ENCODE measurements around the gene RHCG. TPM values are rescaled to one million over a fixed set of nuclear protein-coding genes. Genes with fewer than 3 reads are reported as not detected.
A peak's percentile ranks its signal among the peaks of the same experiment; 100 is the strongest.

The RHCG gene
- total RNA-seq, 1 experiment from 2014 or later: not detected

DNA sequence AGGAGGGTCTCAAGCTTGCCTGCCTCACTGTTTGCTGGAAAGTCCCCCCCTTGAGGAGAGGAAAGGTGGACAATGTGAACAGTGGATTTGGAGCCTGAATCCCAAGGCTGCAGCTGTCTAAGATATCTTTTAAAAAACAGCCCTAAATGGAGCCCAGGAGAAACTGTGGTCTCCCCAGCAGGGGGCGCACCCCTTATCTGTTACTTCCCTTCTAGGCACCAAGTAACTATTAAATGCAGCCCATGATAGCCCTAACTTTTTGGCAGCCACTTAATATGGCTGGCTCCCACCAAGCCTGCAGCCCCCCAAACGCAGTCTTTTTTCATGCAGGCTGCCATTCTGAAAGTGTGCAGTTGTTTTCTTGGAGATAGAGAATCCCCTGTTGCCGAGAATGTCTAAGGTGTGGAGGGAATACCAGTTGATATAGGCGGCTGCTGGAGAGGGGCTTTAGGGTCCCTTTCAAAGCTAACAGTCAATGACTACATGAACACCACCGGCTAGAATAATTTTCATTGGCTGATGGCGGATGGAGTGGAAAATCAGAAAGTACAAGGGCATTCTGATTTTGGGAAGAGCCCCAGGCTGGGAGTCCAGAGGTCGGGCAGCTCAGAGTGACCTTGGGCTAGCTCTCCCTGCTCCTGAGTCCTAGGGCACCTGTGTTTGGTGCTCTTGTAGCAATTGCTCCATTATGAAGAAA, 1.3 kb downstream of the RHCG start:
- POLR2A ChIA-PET (ENCODE audit: unreplicated experiment): no interaction called here
- no peak overlapping the region for H3K4me3 ChIP-seq (ENCODE audit: low read length)
- H3K27me3 ChIP-seq (ENCODE audit: low read length): no peaks in the 10 kb centered on the region
- H3K4me1 ChIP-seq (ENCODE audit: insufficient read depth, low read length): peaks cover 17% of the 10 kb centered on the region
- no peaks in the 10 kb centered on the region for H3K36me3 ChIP-seq (ENCODE audit: low read depth, low read length)
- no peak overlapping the region for H3K27ac ChIP-seq (ENCODE audit: low read length)
- CTCF ChIA-PET: no interaction called here
- intact Hi-C loops (cut with micrococcal nuclease): no loop called here
- TF ChIP-seq, protein P1, sequence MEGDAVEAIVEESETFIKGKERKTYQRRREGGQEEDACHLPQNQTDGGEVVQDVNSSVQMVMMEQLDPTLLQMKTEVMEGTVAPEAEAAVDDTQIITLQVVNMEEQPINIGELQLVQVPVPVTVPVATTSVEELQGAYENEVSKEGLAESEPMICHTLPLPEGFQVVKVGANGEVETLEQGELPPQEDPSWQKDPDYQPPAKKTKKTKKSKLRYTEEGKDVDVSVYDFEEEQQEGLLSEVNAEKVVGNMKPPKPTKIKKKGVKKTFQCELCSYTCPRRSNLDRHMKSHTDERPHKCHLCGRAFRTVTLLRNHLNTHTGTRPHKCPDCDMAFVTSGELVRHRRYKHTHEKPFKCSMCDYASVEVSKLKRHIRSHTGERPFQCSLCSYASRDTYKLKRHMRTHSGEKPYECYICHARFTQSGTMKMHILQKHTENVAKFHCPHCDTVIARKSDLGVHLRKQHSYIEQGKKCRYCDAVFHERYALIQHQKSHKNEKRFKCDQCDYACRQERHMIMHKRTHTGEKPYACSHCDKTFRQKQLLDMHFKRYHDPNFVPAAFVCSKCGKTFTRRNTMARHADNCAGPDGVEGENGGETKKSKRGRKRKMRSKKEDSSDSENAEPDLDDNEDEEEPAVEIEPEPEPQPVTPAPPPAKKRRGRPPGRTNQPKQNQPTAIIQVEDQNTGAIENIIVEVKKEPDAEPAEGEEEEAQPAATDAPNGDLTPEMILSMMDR (conservative IDR thresholded peaks at IDR 0.05; ENCODE audit: low read depth, low read length): peak; percentile 74
- TF ChIP-seq EZH2phosphoT487 (IDR thresholded peaks at IDR 0.05; ENCODE audit: borderline replicate concordance, low read length): no peak
- no peaks in the 10 kb centered on the region for H4K20me1 ChIP-seq (ENCODE audit: low read length)
- H3F3A ChIP-seq (ENCODE audit: low read length, unreplicated experiment): no peaks in the 10 kb centered on the region
- H3K4me2 ChIP-seq (ENCODE audit: low read length): no peak overlapping the region
- H3K9me2 ChIP-seq (replicated peaks; ENCODE audit: low read length): no peaks in the 10 kb centered on the region
- peak; percentile 21 for DNase-seq
- no peak overlapping the region for H3K9ac ChIP-seq (ENCODE audit: low read length)
- no TSS peak for BruUV-seq (replicated peaks)
- H2AFZ ChIP-seq (ENCODE audit: low read length): no peak overlapping the region
- H3K79me2 ChIP-seq (ENCODE audit: low read length): no peaks in the 10 kb centered on the region
- ATAC-seq: no peak
- H3K9me3 ChIP-seq (ENCODE audit: low read length): no peaks in the 10 kb centered on the region

DNA sequence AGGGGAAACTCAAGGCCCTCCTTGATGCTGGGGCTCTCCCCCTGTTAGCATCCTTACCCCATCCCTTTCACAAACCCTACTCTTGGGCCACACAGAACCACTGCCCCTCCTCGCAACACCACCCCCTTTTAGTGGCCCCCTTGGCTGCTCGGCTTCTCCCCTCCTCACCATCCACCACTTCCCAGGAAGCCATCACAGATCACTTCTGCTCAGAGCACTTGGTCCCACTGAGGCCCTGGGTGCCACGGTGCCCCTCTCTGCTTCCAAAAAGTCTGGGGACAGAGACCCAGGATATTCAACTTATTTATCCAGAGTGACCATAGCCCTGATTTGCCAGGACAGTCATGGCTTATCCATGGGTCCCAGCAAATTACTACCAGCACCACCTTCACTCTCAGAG, 2.4 kb downstream of the RHCG start:
- Histone ChIP-seq H3K36me3 (ENCODE audit: low read depth, low read length) (no peaks in the 10 kb centered on the region), H3K4me2 (ENCODE audit: low read length) (no peak overlapping the region), H4K20me1 (ENCODE audit: low read length) (no peaks in the 10 kb centered on the region), H3K4me3 (ENCODE audit: low read length) (no peak overlapping the region), H3K79me2 (ENCODE audit: low read length) (no peaks in the 10 kb centered on the region), H3K9ac (ENCODE audit: low read length) (no peak overlapping the region), H2AFZ (ENCODE audit: low read length) (no peak overlapping the region), H3K9me2 (replicated peaks; ENCODE audit: low read length) (no peaks in the 10 kb centered on the region), H3K27ac (ENCODE audit: low read length) (no peak overlapping the region), H3K27me3 (ENCODE audit: low read length) (no peaks in the 10 kb centered on the region), H3K4me1 (ENCODE audit: insufficient read depth, low read length) (peaks cover 8% of the 10 kb centered on the region), H3F3A (ENCODE audit: low read length, unreplicated experiment) (no peaks in the 10 kb centered on the region), H3K9me3 (ENCODE audit: low read length) (no peaks in the 10 kb centered on the region)
- no peak for ATAC-seq
- no peak for DNase-seq
- TF ChIP-seq EZH2phosphoT487 (IDR thresholded peaks at IDR 0.05; ENCODE audit: borderline replicate concordance, low read length): no peak
- TF ChIP-seq, protein P1 (conservative IDR thresholded peaks at IDR 0.05; ENCODE audit: low read depth, low read length): no peak
- no peak for TF ChIP-seq EZH2 (IDR thresholded peaks at IDR 0.05; ENCODE audit: low read length, unreplicated experiment)
- POLR2A ChIA-PET (ENCODE audit: unreplicated experiment): no interaction called here
- intact Hi-C loops (cut with micrococcal nuclease): no loop called here
- no TSS peak for BruUV-seq (replicated peaks)
- CTCF ChIA-PET: interaction anchor here (0.6 kb wide), 1 partner anchor 356 kb away, joined by 4 read pairs; no protein-coding TSS in a partner anchor

DNA sequence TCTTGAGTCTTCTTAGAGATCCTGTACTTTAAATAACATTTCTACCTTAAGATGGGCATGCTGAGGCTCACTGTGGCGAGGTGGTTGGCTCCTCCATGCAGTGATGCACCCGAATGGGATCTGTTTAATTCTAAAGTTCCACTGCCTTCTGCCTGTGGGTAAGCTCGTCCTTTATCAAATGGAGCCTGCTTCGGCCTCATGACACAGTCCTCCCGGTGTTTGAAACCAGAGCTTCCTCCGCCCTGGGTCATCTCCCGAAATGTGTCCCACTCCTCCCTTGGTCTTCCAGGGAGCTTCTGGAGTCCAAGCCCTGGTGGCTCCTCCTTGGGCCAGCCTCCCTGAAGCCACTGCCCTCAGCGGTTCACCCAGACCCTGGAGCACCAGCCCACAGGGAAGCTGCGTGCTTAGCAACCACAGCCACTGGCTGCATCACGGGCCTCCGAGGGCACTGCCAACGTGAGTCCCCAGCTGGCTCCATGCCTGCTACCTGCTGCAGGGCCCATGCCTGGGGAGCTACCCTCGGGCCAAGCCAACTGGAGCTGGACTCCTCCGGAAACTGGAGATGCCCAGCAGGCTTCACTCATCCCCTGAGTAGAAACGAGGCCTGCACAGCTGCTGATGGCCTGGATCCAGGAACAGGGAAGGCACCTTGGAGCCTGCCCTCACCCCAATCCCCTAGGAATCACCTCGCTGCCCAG, 3.3 kb downstream of the RHCG start:
- H3K4me2 ChIP-seq (ENCODE audit: low read length): no peak overlapping the region
- no peaks in the 10 kb centered on the region for H3K27me3 ChIP-seq (ENCODE audit: low read length)
- no peaks in the 10 kb centered on the region for H3K9me3 ChIP-seq (ENCODE audit: low read length)
- DNase-seq (no peak), ATAC-seq (no peak)
- H3K27ac ChIP-seq (ENCODE audit: low read length): no peak overlapping the region
- H3K4me1 ChIP-seq (ENCODE audit: insufficient read depth, low read length): peaks cover 2% of the 10 kb centered on the region; the same call in 1 of the 2 replicates
- ChIA-PET CTCF (no interaction called here), POLR2A (ENCODE audit: unreplicated experiment) (no interaction called here)
- H3K4me3 ChIP-seq (ENCODE audit: low read length): no peak overlapping the region
- intact Hi-C loops (cut with micrococcal nuclease): loop anchor here (1.0 kb wide), 1 partner anchor 63 kb away; no protein-coding TSS in a partner anchor
- no peaks in the 10 kb centered on the region for H3K79me2 ChIP-seq (ENCODE audit: low read length)
- BruUV-seq (replicated peaks): no TSS peak
- H3K9ac ChIP-seq (ENCODE audit: low read length): no peak overlapping the region
- TF ChIP-seq EZH2 (IDR thresholded peaks at IDR 0.05; ENCODE audit: low read length, unreplicated experiment) (no peak), EZH2phosphoT487 (IDR thresholded peaks at IDR 0.05; ENCODE audit: borderline replicate concordance, low read length) (no peak)
- TF ChIP-seq, protein P1 (conservative IDR thresholded peaks at IDR 0.05; ENCODE audit: low read depth, low read length): no peak
- no peaks in the 10 kb centered on the region for H4K20me1 ChIP-seq (ENCODE audit: low read length)
- no peaks in the 10 kb centered on the region for H3K36me3 ChIP-seq (ENCODE audit: low read depth, low read length)
- no peaks in the 10 kb centered on the region for H3K9me2 ChIP-seq (replicated peaks; ENCODE audit: low read length)
- no peak overlapping the region for H2AFZ ChIP-seq (ENCODE audit: low read length)
- H3F3A ChIP-seq (ENCODE audit: low read length, unreplicated experiment): no peaks in the 10 kb centered on the region
